Activated T-helper 17 cell treated with anti-CD3 and anti-CD28 coated beads, Interleukin-2, amount 50 U/mL, for 72 hours (primary cell): ENCODE measurements around the gene STIP1. TPM values are rescaled to one million over a fixed set of nuclear protein-coding genes. Genes with fewer than 3 reads are reported as not detected.

ENCODE experiments used
- ATAC-seq: fragments of 150-1000 bp; cut with Tn5 transposase; replicated peaks from 2 replicates; pipeline ENCODE4 v1.10.0; 2021; ENCODE audit warnings: mild to moderate bottlenecking, moderate library complexity
- H3K27ac Mint-ChIP-seq: one replicate; pipeline ENCODE4 v1.8.0; 2022; ENCODE audit warnings: mixed read lengths
- H3K27me3 Mint-ChIP-seq: one replicate; pipeline ENCODE4 v1.8.0; 2022; ENCODE audit warnings: mixed read lengths
- H3K36me3 Mint-ChIP-seq: one replicate; pipeline ENCODE4 v1.8.0; 2022; ENCODE audit warnings: low read depth, mild to moderate bottlenecking, mixed read lengths
- H3K4me1 Mint-ChIP-seq: one replicate; pipeline ENCODE4 v1.8.0; 2022; ENCODE audit warnings: mixed read lengths
- H3K4me3 Mint-ChIP-seq: one replicate; pipeline ENCODE4 v1.8.0; 2022; ENCODE audit warnings: mild to moderate bottlenecking, mixed read lengths
- H3K9me3 Mint-ChIP-seq: one replicate; pipeline ENCODE4 v1.8.0; 2022; ENCODE audit warnings: mixed read lengths
- total RNA-seq, 2 donors: library from RNA; stranded (reverse); gene quantifications; one replicate each; pipeline ENCODE4 v1.2.3, GENCODE V29; 2022

STIP1 gene
- total RNA-seq, 2 donors from 2014 or later, result 259 to 462 TPM

- H3K27ac Mint-ChIP-seq, result no peak overlapping the region
- peaks cover 92% of the 10 kb centered on the region for H3K36me3 Mint-ChIP-seq
- no peak overlapping the region for H3K4me3 Mint-ChIP-seq
- H3K27me3 Mint-ChIP-seq, result no peaks in the 10 kb centered on the region
- no peak for ATAC-seq
- no peaks in the 10 kb centered on the region for H3K9me3 Mint-ChIP-seq
- H3K4me1 Mint-ChIP-seq, result peaks cover 6% of the 10 kb centered on the region
Measured at GRCh38 chr11:64219354-64219684, 33.3 kb downstream of the STIP1 start.

- no peak overlapping the region for H3K27ac Mint-ChIP-seq
- H3K36me3 Mint-ChIP-seq, result peaks cover 88% of the 10 kb centered on the region
- peaks cover 6% of the 10 kb centered on the region for H3K4me1 Mint-ChIP-seq
- no peak for ATAC-seq
- no peaks in the 10 kb centered on the region for H3K27me3 Mint-ChIP-seq
- no peak overlapping the region for H3K4me3 Mint-ChIP-seq
- no peaks in the 10 kb centered on the region for H3K9me3 Mint-ChIP-seq
Measured at GRCh38 chr11:64219755-64220154, 33.8 kb downstream of the STIP1 start.

- H3K4me1 Mint-ChIP-seq, result peaks cover 1% of the 10 kb centered on the region
- peaks cover 83% of the 10 kb centered on the region for H3K36me3 Mint-ChIP-seq
- no peaks in the 10 kb centered on the region for H3K9me3 Mint-ChIP-seq
- H3K4me3 Mint-ChIP-seq, result no peak overlapping the region
- no peaks in the 10 kb centered on the region for H3K27me3 Mint-ChIP-seq
- ATAC-seq, result no peak
- H3K27ac Mint-ChIP-seq, result no peak overlapping the region
Measured at GRCh38 chr11:64220271-64220670, 34.3 kb downstream of the STIP1 start.

GRCh38 chr11:64220798-64221197 is 34.8 kb downstream of the STIP1 start:
- no peak overlapping the region for H3K4me3 Mint-ChIP-seq
- ATAC-seq, result no peak
- H3K36me3 Mint-ChIP-seq, result peaks cover 77% of the 10 kb centered on the region
- no peaks in the 10 kb centered on the region for H3K9me3 Mint-ChIP-seq
- no peaks in the 10 kb centered on the region for H3K4me1 Mint-ChIP-seq
- no peaks in the 10 kb centered on the region for H3K27me3 Mint-ChIP-seq
- H3K27ac Mint-ChIP-seq, result no peak overlapping the region

- H3K27ac Mint-ChIP-seq, result no peak overlapping the region
- H3K9me3 Mint-ChIP-seq, result no peaks in the 10 kb centered on the region
- no peaks in the 10 kb centered on the region for H3K27me3 Mint-ChIP-seq
- H3K4me3 Mint-ChIP-seq, result no peak overlapping the region
- H3K36me3 Mint-ChIP-seq, result peaks cover 71% of the 10 kb centered on the region
- no peaks in the 10 kb centered on the region for H3K4me1 Mint-ChIP-seq
- ATAC-seq, result no peak
Measured at GRCh38 chr11:64222651-64223000, 36.7 kb downstream of the STIP1 start.

- no peaks in the 10 kb centered on the region for H3K27me3 Mint-ChIP-seq
- H3K27ac Mint-ChIP-seq, result no peak overlapping the region
- no peak for ATAC-seq
- H3K4me1 Mint-ChIP-seq, result no peaks in the 10 kb centered on the region
- no peak overlapping the region for H3K4me3 Mint-ChIP-seq
- H3K9me3 Mint-ChIP-seq, result no peaks in the 10 kb centered on the region
- H3K36me3 Mint-ChIP-seq, result peaks cover 71% of the 10 kb centered on the region
Measured at GRCh38 chr11:64223001-64223651, 37.2 kb downstream of the STIP1 start.

GRCh38 chr11:64224151-64224890 is 38.4 kb downstream of the STIP1 start:
- no peak for ATAC-seq
- H3K27ac Mint-ChIP-seq, result peak overlapping the region; percentile 67
- H3K4me3 Mint-ChIP-seq, result peak overlapping the region; percentile 91
- H3K36me3 Mint-ChIP-seq, result peaks cover 71% of the 10 kb centered on the region
- H3K4me1 Mint-ChIP-seq, result no peaks in the 10 kb centered on the region
- H3K9me3 Mint-ChIP-seq, result no peaks in the 10 kb centered on the region
- H3K27me3 Mint-ChIP-seq, result no peaks in the 10 kb centered on the region

- H3K4me1 Mint-ChIP-seq, result no peaks in the 10 kb centered on the region
- peak overlapping the region; percentile 91 for H3K4me3 Mint-ChIP-seq
- no peak for ATAC-seq
- peaks cover 71% of the 10 kb centered on the region for H3K36me3 Mint-ChIP-seq
- no peaks in the 10 kb centered on the region for H3K27me3 Mint-ChIP-seq
- peak overlapping the region; percentile 67 for H3K27ac Mint-ChIP-seq
- no peaks in the 10 kb centered on the region for H3K9me3 Mint-ChIP-seq
Measured at GRCh38 chr11:64224891-64225607, 39.1 kb downstream of the STIP1 start.

GRCh38 chr11:64225608-64226506 is 39.9 kb downstream of the STIP1 start, which contains the start of the genes NUDT22 and TRPT1:
Gene NUDT22 (plus strand): TSS chr11:64226274. CDS start chr11:64226653, 379 bp downstream.
Gene TRPT1 (minus strand): TSS chr11:64226186. CDS start chr11:64225860, 326 bp downstream.
- H3K27me3 Mint-ChIP-seq, result no peaks in the 10 kb centered on the region
- no peaks in the 10 kb centered on the region for H3K4me1 Mint-ChIP-seq
- peaks cover 64% of the 10 kb centered on the region for H3K36me3 Mint-ChIP-seq
- H3K4me3 Mint-ChIP-seq, result peak within 1 kb of the TSS; percentile 91
- ATAC-seq, result peak; percentile 77
- H3K27ac Mint-ChIP-seq, result peak within 1 kb of the TSS; percentile 85
- H3K9me3 Mint-ChIP-seq, result no peaks in the 10 kb centered on the region

- peak overlapping the region; percentile 85 for H3K27ac Mint-ChIP-seq
- H3K9me3 Mint-ChIP-seq, result no peaks in the 10 kb centered on the region
- H3K27me3 Mint-ChIP-seq, result no peaks in the 10 kb centered on the region
- H3K36me3 Mint-ChIP-seq, result peaks cover 58% of the 10 kb centered on the region
- peak overlapping the region; percentile 91 for H3K4me3 Mint-ChIP-seq
- H3K4me1 Mint-ChIP-seq, result no peaks in the 10 kb centered on the region
- ATAC-seq, result peak; percentile 66
Measured at GRCh38 chr11:64226507-64227051, 40.6 kb downstream of the STIP1 start.

- H3K27me3 Mint-ChIP-seq, result no peaks in the 10 kb centered on the region
- H3K36me3 Mint-ChIP-seq, result peaks cover 49% of the 10 kb centered on the region
- H3K27ac Mint-ChIP-seq, result peak overlapping the region; percentile 85
- peak overlapping the region; percentile 91 for H3K4me3 Mint-ChIP-seq
- H3K9me3 Mint-ChIP-seq, result no peaks in the 10 kb centered on the region
- ATAC-seq, result no peak
- peaks cover 5% of the 10 kb centered on the region for H3K4me1 Mint-ChIP-seq
Measured at GRCh38 chr11:64227405-64227956, 41.5 kb downstream of the STIP1 start.

GRCh38 chr11:64229090-64229743 is 43.2 kb downstream of the STIP1 start:
- Mint-ChIP-seq H3K36me3 (peaks cover 38% of the 10 kb centered on the region), H3K27ac (peak overlapping the region; percentile 46), H3K9me3 (no peaks in the 10 kb centered on the region), H3K4me3 (peak overlapping the region; percentile 91), H3K4me1 (peaks cover 5% of the 10 kb centered on the region), H3K27me3 (no peaks in the 10 kb centered on the region)
- no peak for ATAC-seq

GRCh38 chr11:64229744-64230170 is 43.8 kb downstream of the STIP1 start:
- Mint-ChIP-seq H3K27me3 (no peaks in the 10 kb centered on the region), H3K4me3 (peak overlapping the region; percentile 91), H3K4me1 (peaks cover 5% of the 10 kb centered on the region), H3K9me3 (no peaks in the 10 kb centered on the region), H3K36me3 (peaks cover 38% of the 10 kb centered on the region), H3K27ac (peak overlapping the region; percentile 46)
- no peak for ATAC-seq
